Vagina (tissue), 2 donors: Measurements from ENCODE around the gene CEMIP. TPM values are rescaled to one million over a fixed set of nuclear protein-coding genes. Genes with fewer than 3 reads are reported as not detected.
"Not testable (repeated sequence)": the region's sequence is repeated elsewhere in the genome, so short reads cannot be mapped to it uniquely, and the experiment has no call there.

Experiments used
- DNase-seq, 2 donors: peaks; one replicate each; pipeline ENCODE4 v3.0.0-alpha.2; 2017; ENCODE audit errors: extremely low spot score in 2 of 2
- H3K27ac ChIP-seq: fragments of 200-600 bp; sonication (generic); one replicate; pipeline ENCODE4 v1.5.1; 2019
- H3K27me3 ChIP-seq: fragments of 200-600 bp; sonication (generic); one replicate; pipeline ENCODE4 v1.5.1; 2019
- H3K36me3 ChIP-seq, 2 donors: fragments of 200-600 bp; sonication (generic); one replicate each; pipeline ENCODE4 v1.5.1; 2017 to 2019
- H3K4me1 ChIP-seq: fragments of 200-600 bp; sonication (generic); one replicate; pipeline ENCODE4 v1.5.1; 2019
- H3K4me3 ChIP-seq, 2 donors: fragments of 200-600 bp; sonication (generic); 1 replicate in 1 of 2; 2 replicates in 1 of 2; pipeline ENCODE4 v1.5.1; 2016 to 2019
- H3K9me3 ChIP-seq: fragments of 200-600 bp; sonication (generic); one replicate; pipeline ENCODE4 v1.5.1; 2019
- CTCF ChIP-seq, 3 experiments: fragments of 450-650 bp in 2 of 3; fragments of 200-600 bp in 1 of 3; sonication (generic) in 1 of 3; IDR thresholded peaks; one replicate each; pipeline ENCODE4 v1.5.1; 2017 to 2019; ENCODE audit warnings: antibody characterized with exemption in 3 of 3, mild to moderate bottlenecking in 2 of 3, moderate library complexity in 2 of 3
- POLR2A ChIP-seq, 2 donors: fragments of 450-650 bp; IDR thresholded peaks; one replicate each; pipeline ENCODE4 v1.6.1; 2017; ENCODE audit warnings: antibody characterized with exemption in 2 of 2, mild to moderate bottlenecking in 2 of 2, moderate library complexity in 2 of 2
- POLR2AphosphoS5 ChIP-seq, 2 donors: sonication (generic); formaldehyde crosslinking; IDR thresholded peaks; one replicate each; pipeline ENCODE4 v1.9.0; 2017; ENCODE audit warnings: antibody characterized with exemption in 2 of 2, mild to moderate bottlenecking in 2 of 2, low read depth in 1 of 2; ENCODE audit not compliant: insufficient read depth in 1 of 2
- intact Hi-C: fragments of 100-400 bp; cut with DNase I; formaldehyde crosslinking; loops from one replicate; pipeline ENCODE4 v1.15.1; 2023
- total RNA-seq: library from RNA; depleted of rRNA; stranded (reverse); fragments of >200 nt; gene quantifications from one replicate; pipeline ENCODE4 v1.2.3, GENCODE V29; 2016

Gene CEMIP
- total RNA-seq, 1 donor from 2014 or later = 0.74 TPM

GRCh38 chr15:80754014-80754413, 25.2 kb upstream of the CEMIP start:
- Histone ChIP-seq H3K4me3 (no peak overlapping the region), H3K9me3 (no peaks in the 10 kb centered on the region), H3K4me1 (no peaks in the 10 kb centered on the region), H3K27ac (no peak overlapping the region), H3K27me3 (no peaks in the 10 kb centered on the region), H3K36me3 (no peaks in the 10 kb centered on the region)
- intact Hi-C loops = no loop called here
- TF ChIP-seq POLR2A (IDR thresholded peaks at IDR 0.05) (no peak), CTCF (IDR thresholded peaks at IDR 0.05) (no peak), POLR2AphosphoS5 (IDR thresholded peaks at IDR 0.05; ENCODE audit: insufficient read depth in 1 of 2, low read depth in 1 of 2) (no peak)
- no peak for DNase-seq

- no peaks in the 10 kb centered on the region for H3K9me3 ChIP-seq
- TF ChIP-seq CTCF (IDR thresholded peaks at IDR 0.05) (no peak), POLR2A (IDR thresholded peaks at IDR 0.05) (no peak), POLR2AphosphoS5 (IDR thresholded peaks at IDR 0.05; ENCODE audit: insufficient read depth in 1 of 2, low read depth in 1 of 2) (no peak)
- H3K36me3 ChIP-seq = no peaks in the 10 kb centered on the region
- no peaks in the 10 kb centered on the region for H3K27me3 ChIP-seq
- intact Hi-C loops = no loop called here
- DNase-seq = no peak
- H3K4me1 ChIP-seq = no peaks in the 10 kb centered on the region
- no peak overlapping the region for H3K27ac ChIP-seq
- H3K4me3 ChIP-seq = no peak overlapping the region
Measured at GRCh38 chr15:80755885-80756284, 23.3 kb upstream of the CEMIP start.

GRCh38 chr15:80758130-80758745, 20.9 kb upstream of the CEMIP start:
- intact Hi-C loops = no loop called here
- Histone ChIP-seq H3K36me3 (no peaks in the 10 kb centered on the region), H3K27me3 (no peaks in the 10 kb centered on the region), H3K9me3 (no peaks in the 10 kb centered on the region), H3K27ac (no peak overlapping the region), H3K4me1 (no peaks in the 10 kb centered on the region), H3K4me3 (no peak overlapping the region)
- no peak for TF ChIP-seq POLR2A (IDR thresholded peaks at IDR 0.05)
- no peak for TF ChIP-seq POLR2AphosphoS5 (IDR thresholded peaks at IDR 0.05; ENCODE audit: insufficient read depth in 1 of 2, low read depth in 1 of 2)
- TF ChIP-seq CTCF (IDR thresholded peaks at IDR 0.05) = no peak
- DNase-seq = no peak

GRCh38 chr15:80760960-80761359, 18.2 kb upstream of the CEMIP start:
- TF ChIP-seq POLR2A (IDR thresholded peaks at IDR 0.05) (no peak), POLR2AphosphoS5 (IDR thresholded peaks at IDR 0.05; ENCODE audit: insufficient read depth in 1 of 2, low read depth in 1 of 2) (no peak), CTCF (IDR thresholded peaks at IDR 0.05) (no peak)
- intact Hi-C loops = no loop called here
- Histone ChIP-seq H3K4me3 (no peak overlapping the region), H3K27ac (no peak overlapping the region), H3K36me3 (no peaks in the 10 kb centered on the region), H3K4me1 (no peaks in the 10 kb centered on the region), H3K9me3 (no peaks in the 10 kb centered on the region), H3K27me3 (no peaks in the 10 kb centered on the region)
- no peak for DNase-seq

GRCh38 chr15:80761754-80762153, 17.4 kb upstream of the CEMIP start:
- no peaks in the 10 kb centered on the region for H3K36me3 ChIP-seq
- TF ChIP-seq CTCF (IDR thresholded peaks at IDR 0.05) = no peak
- no peak for TF ChIP-seq POLR2A (IDR thresholded peaks at IDR 0.05)
- TF ChIP-seq POLR2AphosphoS5 (IDR thresholded peaks at IDR 0.05; ENCODE audit: insufficient read depth in 1 of 2, low read depth in 1 of 2) = no peak
- intact Hi-C loops = no loop called here
- H3K27ac ChIP-seq = no peak overlapping the region
- no peaks in the 10 kb centered on the region for H3K4me1 ChIP-seq
- H3K9me3 ChIP-seq = no peaks in the 10 kb centered on the region
- H3K27me3 ChIP-seq = no peaks in the 10 kb centered on the region
- H3K4me3 ChIP-seq = no peak overlapping the region
- DNase-seq = no peak

- H3K4me3 ChIP-seq, H3K27me3 ChIP-seq, DNase-seq, H3K36me3 ChIP-seq, intact Hi-C loops, H3K9me3 ChIP-seq, H3K27ac ChIP-seq, H3K4me1 ChIP-seq: not testable (repeated sequence)
Measured at GRCh38 chr15:80763235-80763634, 15.9 kb upstream of the CEMIP start.
